ENCODE results near the gene DMAC1.

Gene DMAC1

DNA sequence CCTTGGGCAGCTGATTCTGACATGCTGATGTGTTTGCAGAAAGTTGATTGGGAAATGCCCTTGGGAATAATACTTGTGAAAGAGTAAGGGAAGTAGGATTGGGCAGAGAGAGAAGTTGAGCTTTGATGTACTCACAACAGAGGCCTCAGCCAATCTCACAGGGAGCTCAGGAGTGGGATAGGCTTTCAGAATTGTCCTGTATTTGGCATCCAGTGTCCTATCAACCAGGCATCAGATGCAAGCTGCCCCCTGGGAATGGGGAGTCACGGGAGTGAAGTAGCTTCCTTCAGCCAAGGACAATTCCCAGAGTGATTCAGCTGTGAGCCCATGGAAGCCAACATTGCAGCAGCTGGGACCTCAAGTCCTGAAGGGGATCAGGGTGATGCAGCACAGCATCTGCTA is 39.6 kb downstream of the DMAC1 start:
- H3K4me1 ChIP-seq (ENCODE audit: low read depth, poor library complexity, severe bottlenecking) = peaks cover 13% of the 10 kb centered on the region
- H3K27ac ChIP-seq = no peak overlapping the region

DNA sequence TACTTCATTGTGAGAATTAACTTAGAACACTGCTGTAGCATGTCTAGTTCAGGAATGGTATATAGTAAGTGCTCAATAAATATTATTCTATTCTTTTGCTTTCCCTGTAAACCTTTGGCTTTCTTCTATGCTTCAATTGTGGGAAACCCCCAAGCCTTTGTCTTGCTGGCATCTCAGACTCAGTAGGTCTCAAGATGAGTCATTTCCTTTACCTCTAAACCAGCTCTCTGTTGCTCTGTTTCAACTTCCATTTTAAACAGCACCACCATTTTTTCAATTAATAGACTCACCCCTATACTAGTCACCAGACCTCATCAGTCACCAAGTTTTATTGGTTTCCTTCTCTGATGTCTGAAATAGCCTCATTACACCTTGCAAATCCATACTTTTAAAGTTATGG is 43.5 kb downstream of the DMAC1 start:
- H3K4me3 ChIP-seq (IDR thresholded peaks at IDR 0.05; ENCODE audit: insufficient read depth, low read depth, low read length) = no peak overlapping the region
- H3K27ac ChIP-seq = no peak overlapping the region
- H3K4me1 ChIP-seq (ENCODE audit: low read depth, poor library complexity, severe bottlenecking) = peaks cover 13% of the 10 kb centered on the region
- H3K27me3 ChIP-seq (ENCODE audit: insufficient read depth, low read depth) = no peaks in the 10 kb centered on the region
- H3K4me2 ChIP-seq = no peak overlapping the region; the same call in 1 of the 2 replicates
- H2AFZ ChIP-seq (ENCODE audit: low read depth) = no peak overlapping the region
- H3K79me2 ChIP-seq (ENCODE audit: insufficient read depth, low read depth) = no peaks in the 10 kb centered on the region
- no peak overlapping the region for H3K9ac ChIP-seq
- no peaks in the 10 kb centered on the region for H4K20me1 ChIP-seq (ENCODE audit: insufficient read depth)
- no peaks in the 10 kb centered on the region for H3K36me3 ChIP-seq (ENCODE audit: insufficient read depth)
- TF ChIP-seq, protein P1, sequence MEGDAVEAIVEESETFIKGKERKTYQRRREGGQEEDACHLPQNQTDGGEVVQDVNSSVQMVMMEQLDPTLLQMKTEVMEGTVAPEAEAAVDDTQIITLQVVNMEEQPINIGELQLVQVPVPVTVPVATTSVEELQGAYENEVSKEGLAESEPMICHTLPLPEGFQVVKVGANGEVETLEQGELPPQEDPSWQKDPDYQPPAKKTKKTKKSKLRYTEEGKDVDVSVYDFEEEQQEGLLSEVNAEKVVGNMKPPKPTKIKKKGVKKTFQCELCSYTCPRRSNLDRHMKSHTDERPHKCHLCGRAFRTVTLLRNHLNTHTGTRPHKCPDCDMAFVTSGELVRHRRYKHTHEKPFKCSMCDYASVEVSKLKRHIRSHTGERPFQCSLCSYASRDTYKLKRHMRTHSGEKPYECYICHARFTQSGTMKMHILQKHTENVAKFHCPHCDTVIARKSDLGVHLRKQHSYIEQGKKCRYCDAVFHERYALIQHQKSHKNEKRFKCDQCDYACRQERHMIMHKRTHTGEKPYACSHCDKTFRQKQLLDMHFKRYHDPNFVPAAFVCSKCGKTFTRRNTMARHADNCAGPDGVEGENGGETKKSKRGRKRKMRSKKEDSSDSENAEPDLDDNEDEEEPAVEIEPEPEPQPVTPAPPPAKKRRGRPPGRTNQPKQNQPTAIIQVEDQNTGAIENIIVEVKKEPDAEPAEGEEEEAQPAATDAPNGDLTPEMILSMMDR (conservative IDR thresholded peaks at IDR 0.05; ENCODE audit: low read depth, low read length) = no peak

More for the DNA sequence above, 39.6 kb downstream of the DMAC1 start:
- Histone ChIP-seq H2AFZ (ENCODE audit: low read depth) (no peak overlapping the region), H3K4me2 (no peak overlapping the region), H3K4me3 (IDR thresholded peaks at IDR 0.05; ENCODE audit: insufficient read depth, low read depth, low read length) (no peak overlapping the region), H3K27me3 (ENCODE audit: insufficient read depth, low read depth) (no peaks in the 10 kb centered on the region), H3K36me3 (ENCODE audit: insufficient read depth) (no peaks in the 10 kb centered on the region), H3K9ac (no peak overlapping the region), H4K20me1 (ENCODE audit: insufficient read depth) (no peaks in the 10 kb centered on the region), H3K79me2 (ENCODE audit: insufficient read depth, low read depth) (no peaks in the 10 kb centered on the region)
- TF ChIP-seq, protein P1 (conservative IDR thresholded peaks at IDR 0.05; ENCODE audit: low read depth, low read length) = no peak

DNA sequence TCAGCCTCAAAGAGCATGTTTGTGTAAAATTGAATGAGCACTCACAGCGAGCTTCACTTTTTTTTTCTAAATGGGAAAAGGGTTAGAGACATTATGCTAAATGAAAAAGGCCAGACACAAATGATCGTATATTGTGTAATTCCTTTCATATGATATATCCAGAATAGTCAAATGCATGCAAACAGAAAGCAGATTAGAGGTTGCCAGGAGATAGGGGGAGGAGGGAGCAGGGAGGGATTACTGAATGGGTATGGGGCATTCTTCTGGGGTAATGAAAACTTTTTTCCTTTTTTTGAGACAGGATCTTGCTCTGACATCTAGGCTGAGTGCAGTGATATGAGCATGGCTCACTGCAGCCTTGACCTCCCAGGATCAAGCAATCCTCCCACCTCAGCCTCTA is 47.1 kb downstream of the DMAC1 start:
- H4K20me1 ChIP-seq (ENCODE audit: insufficient read depth) = no peaks in the 10 kb centered on the region
- peaks cover 13% of the 10 kb centered on the region for H3K4me1 ChIP-seq (ENCODE audit: low read depth, poor library complexity, severe bottlenecking)
- H3K27ac ChIP-seq = no peak overlapping the region
- TF ChIP-seq, protein P1 (conservative IDR thresholded peaks at IDR 0.05; ENCODE audit: low read depth, low read length) = no peak
- H3K9ac ChIP-seq = no peak overlapping the region
- H2AFZ ChIP-seq (ENCODE audit: low read depth) = no peak overlapping the region
- no peaks in the 10 kb centered on the region for H3K36me3 ChIP-seq (ENCODE audit: insufficient read depth)
- H3K4me2 ChIP-seq = no peak overlapping the region
- H3K79me2 ChIP-seq (ENCODE audit: insufficient read depth, low read depth) = no peaks in the 10 kb centered on the region
- H3K27me3 ChIP-seq (ENCODE audit: insufficient read depth, low read depth) = no peaks in the 10 kb centered on the region
- H3K4me3 ChIP-seq (IDR thresholded peaks at IDR 0.05; ENCODE audit: insufficient read depth, low read depth, low read length) = no peak overlapping the region

Measured in KMS-11 (cell line).